ENCODE results near the gene ZFP69. TPM values are rescaled to one million over a fixed set of nuclear protein-coding genes. Genes with fewer than 3 reads are reported as not detected.

Gene ZFP69
- 1 to 10 TPM; 3.5 to 3.8 TPM for total RNA-seq
- 1 to 10 TPM; 2.5 to 3.9 TPM for polyA plus RNA-seq
- long read RNA-seq, donor 1, partial matches to known transcripts = 0 of 1 reads
- long read RNA-seq, donor 1, other reads (novel, unspliced or antisense) = 1 of 1 reads
- long read RNA-seq, donor 2, partial matches to known transcripts = 1 of 3 reads
- long read RNA-seq, donor 2, other reads (novel, unspliced or antisense) = 1 of 3 reads

DNA sequence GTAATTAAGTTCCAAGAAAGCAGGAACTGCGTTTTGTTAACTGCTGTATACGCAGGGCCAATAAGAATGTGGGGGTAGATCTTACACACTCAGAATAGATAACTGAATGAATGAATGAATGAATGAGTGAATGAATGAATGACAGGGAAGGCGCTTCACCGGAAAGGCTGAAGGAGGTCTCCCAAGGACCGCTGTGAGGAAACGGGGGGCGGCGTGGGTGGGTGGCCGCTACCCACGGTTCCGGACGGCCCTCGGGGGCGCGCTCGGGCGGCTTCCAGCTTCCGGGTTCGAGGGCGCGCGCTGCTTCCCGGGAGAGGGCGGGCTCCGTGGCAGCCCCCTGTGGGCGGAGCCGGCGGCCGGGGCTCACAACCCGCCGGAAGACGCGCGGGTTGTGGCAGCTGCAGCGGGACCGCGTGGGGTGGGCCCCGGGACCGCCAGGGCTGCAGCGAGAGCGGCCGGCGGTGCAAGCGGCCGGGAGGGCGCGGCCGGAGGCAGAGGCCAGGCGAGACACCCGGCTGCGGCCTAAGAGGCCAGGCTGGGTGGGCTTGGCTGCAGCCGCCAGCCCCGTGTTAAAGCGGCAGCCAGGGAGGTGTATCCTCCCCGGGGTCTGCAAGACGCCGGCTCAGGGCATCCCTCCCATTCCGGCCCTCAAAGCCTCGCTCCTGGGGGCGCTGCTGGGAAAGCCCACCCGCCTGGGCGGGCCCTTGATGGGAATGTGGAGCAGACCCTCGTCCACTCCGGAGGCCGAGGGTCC, at the start of gene ZFP69:
TSS of gene ZFP69 (plus strand) at position 367 of the 754 bp plus-strand sequence. CDS start 2,072 bp downstream, outside the sequence.
- H3K36me3 ChIP-seq (ENCODE audit: control insufficient read depth in 1 of 2, insufficient read depth in 2 of 2, low read length in 1 of 2) = no peaks in the 10 kb centered on the region
- H3K27me3 ChIP-seq (ENCODE audit: control insufficient read depth in 1 of 2, insufficient read depth in 2 of 2, low read length in 1 of 2) = no peaks in the 10 kb centered on the region
- peak; percentile 90 for ATAC-seq (ENCODE audit: low FRiP score)
- peak within 1 kb of the TSS in 1 of 2 donors; percentile 7 for H3K27ac ChIP-seq (ENCODE audit: low read depth in 1 of 2, low read length in 2 of 2)
- intact Hi-C loops (cut with DNase I) = no loop called here
- H3K4me1 ChIP-seq (ENCODE audit: control insufficient read depth in 1 of 2, insufficient read depth in 2 of 2, low read length in 2 of 2) = no peaks in the 10 kb centered on the region
- peak; percentile 87 to 93 for DNase-seq
- H3K9me3 ChIP-seq (ENCODE audit: control insufficient read depth, low read length) = peaks cover 2% of the 10 kb centered on the region
- WGBS, 2 donors = 1% methylated on average over 39 to 65 of the region's 65 CpGs
- H3K4me3 ChIP-seq (ENCODE audit: low read length in 2 of 2) = peak within 1 kb of the TSS; percentile 70 to 87

DNA sequence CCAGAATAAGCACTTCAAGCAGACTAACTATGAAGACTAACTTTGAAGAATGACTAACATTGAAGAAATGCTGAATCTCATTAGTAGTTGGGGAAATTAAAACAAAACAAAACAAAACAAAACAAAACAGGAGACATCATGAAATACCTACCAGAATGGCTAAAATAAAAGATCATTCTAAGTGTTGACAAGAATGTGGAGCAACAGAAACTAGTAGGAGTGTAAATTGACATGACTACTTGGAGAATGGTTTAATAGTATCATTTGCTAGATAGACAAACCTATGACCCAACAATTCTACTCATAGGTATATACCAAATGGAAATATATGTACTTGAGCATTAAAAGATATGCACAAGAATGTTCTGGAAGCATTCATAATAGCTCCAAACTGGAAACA, 45.7 kb upstream of the ZFP69 start:
- ATAC-seq (ENCODE audit: low FRiP score) = no peak
- Histone ChIP-seq H3K9me3 (ENCODE audit: control insufficient read depth, low read length) (no peaks in the 10 kb centered on the region), H3K27ac (ENCODE audit: low read depth in 1 of 2, low read length in 2 of 2) (no peak overlapping the region), H3K27me3 (ENCODE audit: control insufficient read depth in 1 of 2, insufficient read depth in 2 of 2, low read length in 1 of 2) (no peaks in the 10 kb centered on the region), H3K36me3 (ENCODE audit: control insufficient read depth in 1 of 2, insufficient read depth in 2 of 2, low read length in 1 of 2) (no peaks in the 10 kb centered on the region), H3K4me1 (ENCODE audit: control insufficient read depth in 1 of 2, insufficient read depth in 2 of 2, low read length in 2 of 2) (no peaks in the 10 kb centered on the region), H3K4me3 (ENCODE audit: low read length in 2 of 2) (no peak overlapping the region)
- DNase-seq = no peak
- intact Hi-C loops (cut with DNase I) = no loop called here

DNA sequence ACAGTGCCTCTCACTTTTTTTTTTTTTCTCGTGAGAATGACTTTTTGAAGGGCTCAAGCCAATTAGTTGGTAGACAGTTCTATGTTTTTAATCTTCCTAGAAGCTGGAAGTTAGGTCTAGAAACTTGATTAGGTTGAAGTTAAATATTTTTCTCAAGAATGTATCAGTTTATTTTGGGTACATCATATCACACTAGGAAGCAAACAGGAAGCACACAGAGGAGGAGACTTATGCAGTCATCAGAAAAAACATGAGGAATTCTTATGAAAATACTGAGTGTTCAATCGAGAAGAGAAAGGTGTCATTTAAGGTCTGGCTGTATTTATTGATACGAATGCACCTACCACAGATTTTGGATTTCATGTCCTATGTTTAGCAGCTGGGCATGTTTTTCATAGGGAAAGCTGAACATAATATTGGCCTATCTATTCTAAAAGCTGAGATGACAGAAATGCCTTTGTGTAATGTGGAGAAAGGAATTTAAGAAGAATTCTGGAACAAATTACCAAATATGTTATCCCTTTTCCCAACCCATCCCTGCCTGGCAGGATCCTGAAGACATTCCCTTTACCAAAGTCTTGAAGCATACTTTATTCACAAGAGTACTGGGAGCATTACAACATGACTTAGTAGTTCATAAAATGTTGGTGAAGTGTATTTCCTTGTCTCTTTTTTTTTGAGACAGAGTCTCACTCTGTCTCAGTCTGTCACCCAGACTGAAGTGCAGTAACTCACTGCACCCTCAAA, 44.3 kb upstream of the ZFP69 start:
- Histone ChIP-seq H3K36me3 (ENCODE audit: control insufficient read depth in 1 of 2, insufficient read depth in 2 of 2, low read length in 1 of 2) (no peaks in the 10 kb centered on the region), H3K4me3 (ENCODE audit: low read length in 2 of 2) (no peak overlapping the region), H3K27ac (ENCODE audit: low read depth in 1 of 2, low read length in 2 of 2) (no peak overlapping the region), H3K9me3 (ENCODE audit: control insufficient read depth, low read length) (no peaks in the 10 kb centered on the region), H3K4me1 (ENCODE audit: control insufficient read depth in 1 of 2, insufficient read depth in 2 of 2, low read length in 2 of 2) (no peaks in the 10 kb centered on the region), H3K27me3 (ENCODE audit: control insufficient read depth in 1 of 2, insufficient read depth in 2 of 2, low read length in 1 of 2) (no peaks in the 10 kb centered on the region)
- intact Hi-C loops (cut with DNase I) = no loop called here
- 34 to 39% methylated on average over 3 of the region's 3 CpGs for WGBS, 2 donors
- ATAC-seq (ENCODE audit: low FRiP score) (no peak), DNase-seq (no peak)

DNA sequence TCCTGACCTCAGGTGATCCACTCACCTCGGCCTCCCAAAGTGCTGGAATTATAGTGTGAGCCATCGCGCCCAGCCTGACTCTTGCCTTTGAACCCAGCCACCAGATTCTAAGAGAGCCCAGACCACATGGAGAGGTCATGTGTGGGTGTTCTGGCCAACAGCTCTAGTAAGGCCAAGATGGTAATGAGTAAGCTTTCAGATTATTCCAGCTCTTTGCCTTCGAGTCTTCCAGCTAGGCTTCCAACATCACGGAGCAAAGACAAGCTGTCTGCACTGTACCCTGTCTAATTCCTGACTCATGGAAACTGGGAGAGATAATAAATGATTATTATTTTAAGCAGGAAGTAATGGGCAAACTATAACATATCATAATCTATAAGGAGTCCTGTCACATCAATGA, 41.6 kb upstream of the ZFP69 start:
- Histone ChIP-seq H3K36me3 (ENCODE audit: control insufficient read depth in 1 of 2, insufficient read depth in 2 of 2, low read length in 1 of 2) (no peaks in the 10 kb centered on the region), H3K4me3 (ENCODE audit: low read length in 2 of 2) (no peak overlapping the region), H3K27me3 (ENCODE audit: control insufficient read depth in 1 of 2, insufficient read depth in 2 of 2, low read length in 1 of 2) (no peaks in the 10 kb centered on the region), H3K4me1 (ENCODE audit: control insufficient read depth in 1 of 2, insufficient read depth in 2 of 2, low read length in 2 of 2) (no peaks in the 10 kb centered on the region), H3K27ac (ENCODE audit: low read depth in 1 of 2, low read length in 2 of 2) (no peak overlapping the region), H3K9me3 (ENCODE audit: control insufficient read depth, low read length) (no peaks in the 10 kb centered on the region)
- WGBS, 2 donors = 60 to 62% methylated on average over 5 of the region's 5 CpGs
- no peak for ATAC-seq (ENCODE audit: low FRiP score)
- no peak for DNase-seq
- intact Hi-C loops (cut with DNase I) = no loop called here

DNA sequence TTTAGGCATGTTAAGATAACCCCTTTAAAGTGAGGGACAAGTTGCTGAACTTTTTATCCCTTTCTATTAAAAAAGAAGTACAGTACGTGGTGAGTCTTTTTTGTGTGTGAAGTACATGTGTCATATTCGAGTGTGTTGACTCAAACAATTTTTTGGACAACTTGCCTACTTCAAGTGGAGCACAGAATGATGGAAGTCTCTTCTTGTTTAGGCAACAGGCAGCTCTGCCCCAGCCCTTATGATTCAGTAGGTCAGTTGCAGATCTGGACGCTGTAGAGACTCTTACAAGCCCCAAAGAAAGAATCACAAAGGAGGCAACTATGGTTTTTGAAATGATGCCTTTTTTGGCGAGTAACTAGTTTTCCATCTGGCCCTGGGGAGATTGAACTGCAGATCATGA, 41.2 kb upstream of the ZFP69 start:
- Histone ChIP-seq H3K27ac (ENCODE audit: low read depth in 1 of 2, low read length in 2 of 2) (no peak overlapping the region), H3K36me3 (ENCODE audit: control insufficient read depth in 1 of 2, insufficient read depth in 2 of 2, low read length in 1 of 2) (no peaks in the 10 kb centered on the region), H3K4me1 (ENCODE audit: control insufficient read depth in 1 of 2, insufficient read depth in 2 of 2, low read length in 2 of 2) (no peaks in the 10 kb centered on the region), H3K4me3 (ENCODE audit: low read length in 2 of 2) (no peak overlapping the region), H3K9me3 (ENCODE audit: control insufficient read depth, low read length) (no peaks in the 10 kb centered on the region), H3K27me3 (ENCODE audit: control insufficient read depth in 1 of 2, insufficient read depth in 2 of 2, low read length in 1 of 2) (no peaks in the 10 kb centered on the region)
- 48 to 49% methylated on average over 4 of the region's 4 CpGs for WGBS, 2 donors
- ATAC-seq (ENCODE audit: low FRiP score) (no peak), DNase-seq (no peak)
- intact Hi-C loops (cut with DNase I) = no loop called here

DNA sequence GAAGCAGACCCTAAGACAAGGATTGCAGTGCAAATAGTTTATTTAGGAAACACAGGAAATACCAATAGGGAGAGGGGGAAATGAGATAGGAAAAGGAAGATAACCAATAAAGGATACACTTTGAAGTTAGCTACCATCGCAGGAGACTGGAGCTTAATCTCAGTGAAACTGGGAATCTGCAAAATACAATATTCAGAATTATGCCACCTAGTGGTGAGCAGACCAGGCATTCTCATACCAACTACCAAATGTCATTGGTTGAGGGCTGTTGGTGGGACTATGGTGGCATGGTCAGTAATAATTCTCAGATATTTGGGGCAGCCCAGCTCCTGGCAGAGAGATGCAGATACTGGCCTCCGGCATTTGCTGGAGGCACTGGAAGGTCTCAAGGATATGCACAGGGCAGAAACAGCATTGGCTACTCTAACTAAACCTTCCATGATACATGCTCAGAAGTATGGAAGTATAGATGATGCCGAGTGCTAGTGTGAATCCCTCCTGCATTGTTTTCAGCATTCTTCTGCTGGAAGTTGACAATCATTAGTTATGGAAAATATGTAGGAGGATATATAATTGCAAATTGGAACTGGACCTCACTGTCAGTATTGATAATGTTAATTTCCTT, 38.6 kb upstream of the ZFP69 start:
- intact Hi-C loops (cut with DNase I) = no loop called here
- no peaks in the 10 kb centered on the region for H3K4me1 ChIP-seq (ENCODE audit: control insufficient read depth in 1 of 2, insufficient read depth in 2 of 2, low read length in 2 of 2)
- ATAC-seq (ENCODE audit: low FRiP score) = no peak
- 61 to 63% methylated on average over 3 of the region's 3 CpGs for WGBS, 2 donors
- no peaks in the 10 kb centered on the region for H3K36me3 ChIP-seq (ENCODE audit: control insufficient read depth in 1 of 2, insufficient read depth in 2 of 2, low read length in 1 of 2)
- no peak for DNase-seq
- H3K27me3 ChIP-seq (ENCODE audit: control insufficient read depth in 1 of 2, insufficient read depth in 2 of 2, low read length in 1 of 2) = no peaks in the 10 kb centered on the region
- H3K4me3 ChIP-seq (ENCODE audit: low read length in 2 of 2) = no peak overlapping the region
- no peaks in the 10 kb centered on the region for H3K9me3 ChIP-seq (ENCODE audit: control insufficient read depth, low read length)
- H3K27ac ChIP-seq (ENCODE audit: low read depth in 1 of 2, low read length in 2 of 2) = no peak overlapping the region

DNA sequence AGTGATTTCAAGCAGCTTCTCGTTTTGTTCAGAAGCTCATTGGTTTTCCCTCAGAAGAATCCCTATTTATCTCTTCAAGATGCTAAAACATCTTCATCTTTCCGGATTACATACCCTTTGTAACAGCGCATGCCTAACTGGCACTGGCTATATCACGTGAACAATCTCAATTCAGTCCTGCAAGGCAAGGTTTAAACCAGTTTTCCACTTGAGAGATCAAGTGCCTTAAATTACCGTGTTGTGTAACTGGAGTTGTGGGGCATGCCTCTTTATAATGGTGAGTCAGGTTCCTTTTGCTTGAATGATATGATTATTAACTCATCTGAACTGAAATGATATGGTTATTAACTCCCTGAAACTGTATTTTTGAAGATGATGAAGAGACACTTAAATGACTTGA, 37.8 kb upstream of the ZFP69 start:
- ATAC-seq (ENCODE audit: low FRiP score) = no peak
- H3K27me3 ChIP-seq (ENCODE audit: control insufficient read depth in 1 of 2, insufficient read depth in 2 of 2, low read length in 1 of 2) = no peaks in the 10 kb centered on the region
- intact Hi-C loops (cut with DNase I) = no loop called here

DNA sequence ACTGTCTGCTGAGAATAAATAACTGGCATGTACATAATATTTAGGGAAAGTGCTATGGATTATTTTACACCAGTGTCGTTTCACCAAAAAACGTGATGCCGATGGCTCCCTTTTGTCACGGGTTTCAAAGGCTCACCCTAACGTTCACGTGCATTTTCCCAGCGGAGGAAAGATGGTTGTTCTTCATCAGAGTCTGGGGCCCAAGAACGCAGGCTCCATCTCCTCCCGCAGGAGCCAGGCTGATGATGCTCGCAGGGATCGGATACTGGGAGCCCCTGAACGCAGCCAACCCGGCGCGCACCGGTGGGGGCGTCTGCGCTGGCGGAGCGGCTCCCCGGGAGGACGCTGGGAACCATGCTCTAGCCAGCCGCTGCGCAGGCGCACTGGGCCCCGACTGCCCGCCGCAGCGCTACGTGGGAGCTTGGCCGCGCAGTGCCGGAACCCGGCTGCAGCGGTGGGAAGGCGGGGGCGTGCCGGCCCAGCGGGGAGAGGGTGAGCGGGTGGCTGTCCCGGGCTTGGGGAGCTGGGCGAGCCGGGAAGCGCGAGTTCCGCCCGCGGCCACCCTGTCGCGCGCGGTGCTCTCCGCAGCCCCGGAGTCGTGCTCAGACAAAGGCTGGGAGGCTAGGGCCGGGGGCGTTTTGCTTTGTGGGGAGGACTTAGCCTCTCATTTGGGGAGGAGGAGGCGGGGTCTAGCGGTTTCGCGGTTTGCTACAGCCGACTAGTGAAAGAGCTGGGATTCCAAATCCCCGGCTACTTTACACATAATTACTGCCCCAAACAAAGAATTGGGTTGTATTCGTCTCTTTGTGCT, 27.2 kb upstream of the ZFP69 start, which contains the start of gene ZFP69B:
TSS of gene ZFP69B (plus strand) at position 793 of the 811 bp plus-strand sequence. CDS start 486 bp downstream, outside the sequence.
- H3K27ac ChIP-seq (ENCODE audit: low read depth in 1 of 2, low read length in 2 of 2) = peak within 1 kb of the TSS in 1 of 2 donors; percentile 76
- peaks cover 0 to 1% of the 10 kb centered on the region in 2 donors for H3K4me1 ChIP-seq (ENCODE audit: control insufficient read depth in 1 of 2, insufficient read depth in 2 of 2, low read length in 2 of 2)
- peak; percentile 94 to 98 for DNase-seq
- H3K4me3 ChIP-seq (ENCODE audit: low read length in 2 of 2) = peak within 1 kb of the TSS; percentile 58 to 66
- 0% methylated on average over 59 to 64 of the region's 64 CpGs for WGBS, 2 donors
- no peaks in the 10 kb centered on the region for H3K36me3 ChIP-seq (ENCODE audit: control insufficient read depth in 1 of 2, insufficient read depth in 2 of 2, low read length in 1 of 2)
- peak; percentile 99 for ATAC-seq (ENCODE audit: low FRiP score)
- intact Hi-C loops (cut with DNase I) = no loop called here
- no peaks in the 10 kb centered on the region for H3K27me3 ChIP-seq (ENCODE audit: control insufficient read depth in 1 of 2, insufficient read depth in 2 of 2, low read length in 1 of 2)
- H3K9me3 ChIP-seq (ENCODE audit: control insufficient read depth, low read length) = no peaks in the 10 kb centered on the region

More for the DNA sequence above, 37.8 kb upstream of the ZFP69 start:
- Histone ChIP-seq H3K4me3 (ENCODE audit: low read length in 2 of 2) (no peak overlapping the region), H3K36me3 (ENCODE audit: control insufficient read depth in 1 of 2, insufficient read depth in 2 of 2, low read length in 1 of 2) (no peaks in the 10 kb centered on the region), H3K4me1 (ENCODE audit: control insufficient read depth in 1 of 2, insufficient read depth in 2 of 2, low read length in 2 of 2) (no peaks in the 10 kb centered on the region), H3K9me3 (ENCODE audit: control insufficient read depth, low read length) (no peaks in the 10 kb centered on the region), H3K27ac (ENCODE audit: low read depth in 1 of 2, low read length in 2 of 2) (no peak overlapping the region)
- 85 to 90% methylated on average over 5 of the region's 5 CpGs for WGBS, 2 donors
- DNase-seq = no peak
